AG10803 (cell line): ENCODE data around the gene ITGBL1.
"Not testable (repeated sequence)": the region's sequence is repeated elsewhere in the genome, so short reads cannot be mapped to it uniquely, and the experiment has no call there.

Experiments
- DNase-seq: peaks from one replicate; pipeline ENCODE4 v3.0.0; 2010; ENCODE audit warnings: low read depth
- H3K4me3 ChIP-seq: 2 replicates; pipeline ENCODE4 v1.5.1; 2011; ENCODE audit warnings: mild to moderate bottlenecking, low read length, control low read depth
- CTCF ChIP-seq: conservative IDR thresholded peaks from 2 replicates; pipeline ENCODE4 v1.5.1; 2011; ENCODE audit warnings: mild to moderate bottlenecking, low read length, control low read depth, inconsistent platforms

ITGBL1 gene

GRCh38 chr13:101536079-101536478 lies 83.6 kb downstream of the ITGBL1 start:
- no peak for TF ChIP-seq CTCF
- DNase-seq: no peak
- H3K4me3 ChIP-seq: no peak overlapping the region

- DNase-seq, H3K4me3 ChIP-seq: not testable (repeated sequence)
These were observed 92.1 kb downstream of the ITGBL1 start for GRCh38 chr13:101544544-101544943.

GRCh38 chr13:101544979-101545378 lies 92.5 kb downstream of the ITGBL1 start:
- DNase-seq: no peak
- no peak for TF ChIP-seq CTCF
- no peak overlapping the region for H3K4me3 ChIP-seq

GRCh38 chr13:101545521-101545920 lies 93.0 kb downstream of the ITGBL1 start:
- no peak overlapping the region for H3K4me3 ChIP-seq
- DNase-seq: no peak
- peak; percentile 24; the same call in 1 of the 2 replicates for TF ChIP-seq CTCF

- no peak for TF ChIP-seq CTCF
- H3K4me3 ChIP-seq: no peak overlapping the region
- DNase-seq: peak; percentile 28
These were observed 99.8 kb downstream of the ITGBL1 start for GRCh38 chr13:101552286-101552685.

GRCh38 chr13:101552786-101553185 lies 100.3 kb downstream of the ITGBL1 start:
- H3K4me3 ChIP-seq: no peak overlapping the region
- peak; percentile 86 for DNase-seq
- TF ChIP-seq CTCF: no peak

GRCh38 chr13:101554420-101555125 lies 102.1 kb downstream of the ITGBL1 start:
- no peak overlapping the region for H3K4me3 ChIP-seq
- no peak for TF ChIP-seq CTCF
- peak; percentile 56 for DNase-seq

- no peak overlapping the region for H3K4me3 ChIP-seq
- DNase-seq: no peak
- no peak for TF ChIP-seq CTCF
These were observed 103.1 kb downstream of the ITGBL1 start for GRCh38 chr13:101555610-101556009.
